GM12878 (cell line): ENCODE results near the gene PGAM1. TPM values are rescaled to one million over a fixed set of nuclear protein-coding genes. Genes with fewer than 3 reads are reported as not detected.
A peak's percentile ranks its signal among the peaks of the same experiment; 100 is the strongest.

Experiments
- ATAC-seq: fragments of 200-7000 bp; cut with Tn5 transposase; 3 replicates; pipeline ENCODE4 v1.9.1; 2020; ENCODE audit warnings: mild to moderate bottlenecking, moderate library complexity
- BruUV-seq: library from RNA; stranded (reverse); fragments of 400-500 nt; replicated peaks from 2 replicates; lab custom pipeline; 2021; lab: Mats Ljungman, UMichigan
- CTCF ChIA-PET: fragments of 300-600 bp; sonication (Branson Sonifier 250); formaldehyde crosslinking; extraction: SDS; loops from one replicate; lab custom pipeline; 2021; ENCODE audit warnings: inconsistent platforms; lab: Yijun Ruan, JAX
- POLR2A ChIA-PET: fragments of 350-600 bp; formaldehyde crosslinking; extraction: SDS; loops from one replicate; lab custom pipeline; 2021; ENCODE audit warnings: inconsistent platforms; lab: Charles Lee
- RAD21 ChIA-PET: fragments of 300-600 bp; sonication (Branson Sonifier 250); formaldehyde crosslinking; loops from one replicate; lab custom pipeline; 2023; ENCODE audit warnings: antibody characterized with exemption; ENCODE audit not compliant: unreplicated experiment; lab: Charles Lee
- SMC1A ChIA-PET: fragments of 300-600 bp; sonication (Branson Sonifier 250); formaldehyde crosslinking; loops from one replicate; lab custom pipeline; 2023; ENCODE audit not compliant: unreplicated experiment, uncharacterized antibody; lab: Charles Lee
- DNase-seq: peaks from one replicate; pipeline ENCODE4 v3.0.0-alpha.2; 2011; ENCODE audit warnings: low read depth, low spot score
- FAIRE-seq: peaks from 3 replicates; lab custom pipeline; 2011; peaks lifted over from hg19 to GRCh38; lab: Jason Lieb, UNC
- H2AFZ ChIP-seq: 2 replicates; pipeline ENCODE4 v1.6.0; 2011; ENCODE audit warnings: low read depth, low read length, control low read depth; ENCODE audit not compliant: control insufficient read depth
- H3K27ac ChIP-seq: 2 replicates; pipeline ENCODE4 v1.5.1; 2011; ENCODE audit warnings: control low read depth; ENCODE audit not compliant: control insufficient read depth, insufficient read depth
- H3K27me3 ChIP-seq, 2 experiments: replicated peaks in 1 of 2; 2 replicates each; pipeline versions ENCODE4 v1.6.0 to v1.6.1; 2011; ENCODE audit warnings: low read length in 1 of 2; ENCODE audit not compliant: control insufficient read depth in 2 of 2, insufficient read depth in 2 of 2
- H3K36me3 ChIP-seq, 2 experiments: 2 replicates each; pipeline ENCODE4 v1.5.1; 2011; ENCODE audit warnings: low read length in 1 of 2; ENCODE audit not compliant: control insufficient read depth in 2 of 2, insufficient read depth in 2 of 2
- H3K4me1 ChIP-seq: 2 replicates; pipeline ENCODE4 v1.6.1; 2011; ENCODE audit warnings: mild to moderate bottlenecking, low read length, moderate library complexity, mixed read lengths; ENCODE audit not compliant: control insufficient read depth, insufficient read depth
- H3K4me2 ChIP-seq: 2 replicates; pipeline ENCODE4 v1.6.0; 2011; ENCODE audit warnings: control low read depth; ENCODE audit not compliant: control insufficient read depth, insufficient read depth
- H3K4me3 ChIP-seq: fragments of 200-600 bp; sonication (generic); 2 replicates; pipeline ENCODE4 v1.5.1; 2016
- H3K79me2 ChIP-seq: 2 replicates; pipeline ENCODE4 v1.6.0; 2011; ENCODE audit warnings: low read length; ENCODE audit not compliant: control insufficient read depth, insufficient read depth
- H3K9ac ChIP-seq: 2 replicates; pipeline ENCODE4 v1.8.0; 2011; ENCODE audit warnings: low read length, control low read depth, mixed read lengths; ENCODE audit not compliant: control insufficient read depth, insufficient read depth
- H3K9me3 ChIP-seq: replicated peaks from 3 replicates; pipeline ENCODE4 v1.5.1; 2011; ENCODE audit warnings: mild to moderate bottlenecking, low read length; ENCODE audit not compliant: control insufficient read depth, insufficient read depth
- H4K20me1 ChIP-seq: 2 replicates; pipeline ENCODE4 v1.6.0; 2011; ENCODE audit not compliant: control insufficient read depth, insufficient read depth
- BMI1 ChIP-seq: fragments of 450-650 bp; IDR thresholded peaks from 2 replicates; pipeline ENCODE4 v1.6.1; 2016; ENCODE audit warnings: mild to moderate bottlenecking, moderate library complexity, borderline replicate concordance
- DPF2 ChIP-seq: fragments of 450-650 bp; IDR thresholded peaks from 2 replicates; pipeline ENCODE4 v1.6.1; 2017; ENCODE audit warnings: mild to moderate bottlenecking
- GATAD2B ChIP-seq: fragments of 450-650 bp; conservative IDR thresholded peaks from 2 replicates; pipeline ENCODE4 v1.6.1; 2017; ENCODE audit warnings: low read depth, mild to moderate bottlenecking, moderate library complexity
- IKZF2 ChIP-seq, 2 experiments: fragments of 450-650 bp; IDR thresholded peaks; 2 replicates each; pipeline ENCODE4 v1.6.1; 2017; ENCODE audit warnings: mild to moderate bottlenecking in 2 of 2, moderate library complexity in 2 of 2
- NBN ChIP-seq: fragments of 450-650 bp; IDR thresholded peaks from 2 replicates; pipeline ENCODE4 v1.6.1; 2016
- NFYB ChIP-seq: IDR thresholded peaks from 2 replicates; pipeline ENCODE4 v1.6.1; 2011; ENCODE audit warnings: low read depth, mild to moderate bottlenecking, low read length, improper control_type of control experiment, moderate library complexity; ENCODE audit not compliant: insufficient read depth
- PML ChIP-seq: IDR thresholded peaks from 2 replicates; pipeline ENCODE4 v1.6.1; 2012; ENCODE audit warnings: low read length, inconsistent platforms
- RELA ChIP-seq: fragments of 450-650 bp; IDR thresholded peaks from 2 replicates; pipeline ENCODE4 v1.8.0; 2014; ENCODE audit warnings: borderline replicate concordance; ENCODE audit not compliant: partially characterized antibody
- SREBF2 ChIP-seq: IDR thresholded peaks from 2 replicates; pipeline ENCODE4 v1.6.1; 2012; ENCODE audit warnings: mild to moderate bottlenecking, low read length
- ZNF217 ChIP-seq: fragments of 450-650 bp; IDR thresholded peaks from 2 replicates; pipeline ENCODE4 v1.6.1; 2017; ENCODE audit warnings: antibody characterized with exemption, mild to moderate bottlenecking
- WGBS: methylation state at CpG from one replicate; pipeline ENCODE4 v1.1.6; 2016; ENCODE audit warnings: low lambda C conversion rate; ENCODE audit not compliant: insufficient replicate concordance, insufficient coverage; ENCODE audit errors: missing lambda C conversion rate; 5-methylcytosine and 5-hydroxymethylcytosine counted together
- in situ Hi-C: fragments of 300-500 bp; cut with MboI; formaldehyde crosslinking; loops from 9 replicates; pipeline ENCODE4 v1.14.3; 2018; ENCODE audit warnings: mixed read lengths
- intact Hi-C: fragments of 100-400 bp; cut with micrococcal nuclease; formaldehyde crosslinking; loops from one replicate; pipeline ENCODE4 v1.14.2; 2022; ENCODE audit not compliant: unreplicated experiment
- polyA plus RNA-seq, 11 experiments: library from polyadenylated mRNA; depleted of rRNA in 4 of 11; unstranded in 6 of 11; stranded (reverse) in 5 of 11; fragments of >200 nt; fragmentation: Nextera tagmentation in 4 of 11; fragmentation: Illumina TruSeq in 1 of 11; extraction: Ambion mirVana in 4 of 11; extraction: Trizol in 1 of 11; gene quantifications; 1 replicate in 1 of 11; 2 replicates in 10 of 11; pipeline versions ENCODE4 v1.2.1 to v1.2.3, GENCODE V29; 2011 to 2016; ENCODE audit warnings: inconsistent platforms in 2 of 11, missing spikeins in 2 of 11, low read depth in 1 of 11
- total RNA-seq, 4 experiments: library from RNA; depleted of rRNA in 3 of 4; stranded (reverse); fragments of >200 nt in 3 of 4; fragmentation: Illumina TruSeq in 1 of 4; extraction: Trizol in 1 of 4; gene quantifications; 2 replicates each; pipeline versions ENCODE4 v1.2.1 to v1.2.3, GENCODE V29; 2013 to 2021
- TF ChIP-seq, protein P1 (sequence below): fragments of 450-650 bp; IDR thresholded peaks from 2 replicates; pipeline ENCODE4 v1.6.1; 2016; ENCODE audit warnings: mild to moderate bottlenecking
- TF ChIP-seq, protein P2 (sequence below): fragments of 450-650 bp; IDR thresholded peaks from 2 replicates; pipeline ENCODE4 v1.6.1; 2017; ENCODE audit warnings: low read depth, mild to moderate bottlenecking, moderate library complexity

The PGAM1 gene
- total and polyA plus RNA-seq, 10 of the 15 experiments (the other 5 are each of a cell fraction or from before 2014, with no cell fraction given) = 115 to 1,362 (median 744) TPM

DNA sequence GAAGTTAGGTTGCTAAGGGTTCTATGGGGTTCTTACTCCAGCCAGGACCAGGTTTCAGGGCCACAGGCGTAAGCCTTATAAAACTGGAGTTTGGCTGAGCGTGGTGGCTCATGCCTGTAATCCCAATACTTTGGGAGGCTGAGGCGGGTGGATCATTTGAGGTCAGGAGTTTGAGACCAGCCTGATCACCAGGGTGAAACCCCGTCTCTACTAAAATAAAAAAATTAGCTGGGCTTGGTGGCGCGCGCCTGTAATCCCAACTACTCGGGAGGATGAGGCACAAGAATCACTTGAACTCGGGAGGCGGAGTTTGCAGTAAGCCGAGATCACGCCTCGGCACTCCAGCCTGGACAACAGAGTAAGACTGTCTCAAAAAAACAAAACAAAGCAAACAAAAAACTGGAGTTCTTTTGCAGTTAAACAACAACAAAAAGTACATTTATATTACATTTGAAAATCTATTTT lies 24.5 kb upstream of the PGAM1 start:
- ATAC-seq (no peak), FAIRE-seq (no peak), DNase-seq (no peak)
- TF ChIP-seq, protein P1, sequence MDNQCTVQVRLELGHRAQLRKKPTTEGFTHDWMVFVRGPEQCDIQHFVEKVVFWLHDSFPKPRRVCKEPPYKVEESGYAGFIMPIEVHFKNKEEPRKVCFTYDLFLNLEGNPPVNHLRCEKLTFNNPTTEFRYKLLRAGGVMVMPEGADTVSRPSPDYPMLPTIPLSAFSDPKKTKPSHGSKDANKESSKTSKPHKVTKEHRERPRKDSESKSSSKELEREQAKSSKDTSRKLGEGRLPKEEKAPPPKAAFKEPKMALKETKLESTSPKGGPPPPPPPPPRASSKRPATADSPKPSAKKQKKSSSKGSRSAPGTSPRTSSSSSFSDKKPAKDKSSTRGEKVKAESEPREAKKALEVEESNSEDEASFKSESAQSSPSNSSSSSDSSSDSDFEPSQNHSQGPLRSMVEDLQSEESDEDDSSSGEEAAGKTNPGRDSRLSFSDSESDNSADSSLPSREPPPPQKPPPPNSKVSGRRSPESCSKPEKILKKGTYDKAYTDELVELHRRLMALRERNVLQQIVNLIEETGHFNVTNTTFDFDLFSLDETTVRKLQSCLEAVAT = no peak
- TF ChIP-seq ZNF217 = peak; percentile 63
- TF ChIP-seq BMI1 = no peak
- TF ChIP-seq DPF2 = peak; percentile 21; the same call in 1 of the 2 replicates
- no peak for TF ChIP-seq NFYB
- TF ChIP-seq SREBF2 = no peak
- peak; percentile 1 for TF ChIP-seq RELA
- TF ChIP-seq NBN = 0 out of 2 replicates have a peak, but pooled peaks have one; percentile 7
- peak; percentile 34; the same call in 1 of the 2 replicates for TF ChIP-seq GATAD2B
- no peak for TF ChIP-seq PML
- peak; percentile 19 to 50; a peak in 2 of 4 replicates for TF ChIP-seq IKZF2 (IDR thresholded peaks at IDR 0.05)
- TF ChIP-seq, protein P2, sequence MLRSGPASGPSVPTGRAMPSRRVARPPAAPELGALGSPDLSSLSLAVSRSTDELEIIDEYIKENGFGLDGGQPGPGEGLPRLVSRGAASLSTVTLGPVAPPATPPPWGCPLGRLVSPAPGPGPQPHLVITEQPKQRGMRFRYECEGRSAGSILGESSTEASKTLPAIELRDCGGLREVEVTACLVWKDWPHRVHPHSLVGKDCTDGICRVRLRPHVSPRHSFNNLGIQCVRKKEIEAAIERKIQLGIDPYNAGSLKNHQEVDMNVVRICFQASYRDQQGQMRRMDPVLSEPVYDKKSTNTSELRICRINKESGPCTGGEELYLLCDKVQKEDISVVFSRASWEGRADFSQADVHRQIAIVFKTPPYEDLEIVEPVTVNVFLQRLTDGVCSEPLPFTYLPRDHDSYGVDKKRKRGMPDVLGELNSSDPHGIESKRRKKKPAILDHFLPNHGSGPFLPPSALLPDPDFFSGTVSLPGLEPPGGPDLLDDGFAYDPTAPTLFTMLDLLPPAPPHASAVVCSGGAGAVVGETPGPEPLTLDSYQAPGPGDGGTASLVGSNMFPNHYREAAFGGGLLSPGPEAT = 0 out of 2 replicates have a peak, but pooled peaks have one; percentile 13
- H3K36me3 ChIP-seq = no peaks in the 10 kb centered on the region; a peak in 1 of 4 replicates
- H3K9ac ChIP-seq = no peak overlapping the region
- H2AFZ ChIP-seq = peak overlapping the region; percentile 95
- H3K27me3 ChIP-seq = no peaks in the 10 kb centered on the region
- in situ Hi-C loops = no loop called here
- ChIA-PET SMC1A (interaction anchor here (0.7 to 2.0 kb wide), 6 partner anchors 9 to 284 kb away, joined by 3 to 5 read pairs (median 3); no protein-coding TSS in a partner anchor), CTCF (interaction anchor here (0.6 to 2.3 kb wide), 10 partner anchors 8 to 329 kb away, joined by 3 to 7 read pairs (median 5); no protein-coding TSS in a partner anchor), POLR2A (interaction anchor here (0.5 to 1.6 kb wide), 5 partner anchors 10 to 1283 kb away, joined by 3 to 9 read pairs (median 4); partner anchors contain the start of gene ZFYVE27), RAD21 (interaction anchor here (0.7 to 3.0 kb wide), 3 partner anchors 44 to 215 kb away, joined by 3 to 10 read pairs (median 3); no protein-coding TSS in a partner anchor)
- peaks cover 10% of the 10 kb centered on the region for H3K79me2 ChIP-seq
- H3K9me3 ChIP-seq = no peaks in the 10 kb centered on the region
- intact Hi-C loops = no loop called here
- H3K4me3 ChIP-seq = peak overlapping the region; percentile 72; the same call in 1 of the 2 replicates
- no peaks in the 10 kb centered on the region for H3K4me1 ChIP-seq
- H4K20me1 ChIP-seq = no peaks in the 10 kb centered on the region
- BruUV-seq = no TSS peak
- peak overlapping the region; percentile 68 for H3K4me2 ChIP-seq
- WGBS = 46% methylated on average over 13 of the region's 13 CpGs
- H3K27ac ChIP-seq = peak overlapping the region; percentile 30; the same call in 1 of the 2 replicates
